Body of pancreas (tissue), 4 donors: ENCODE results near the gene GRIK4. TPM values are rescaled to one million over a fixed set of nuclear protein-coding genes. Genes with fewer than 3 reads are reported as not detected.
"Not testable (repeated sequence)": the region's sequence is repeated elsewhere in the genome, so short reads cannot be mapped to it uniquely, and the experiment has no call there.

Source experiments
- ATAC-seq: fragments of 150-250 bp; one replicate; pipeline ENCODE4 v1.9.1; 2016
- DNase-seq, 4 donors: peaks; one replicate each; pipeline ENCODE4 v3.0.0-alpha.2; 2019
- H3K27ac ChIP-seq, 4 donors: fragments of 200-600 bp; sonication (generic); 1 replicate in 3 of 4; 2 replicates in 1 of 4; pipeline versions ENCODE4 v1.5.1 to v1.6.1; 2016 to 2019; ENCODE audit warnings: mild to moderate bottlenecking in 1 of 4, mixed read lengths in 1 of 4, moderate library complexity in 1 of 4
- H3K27me3 ChIP-seq, 2 donors: fragments of 200-600 bp; sonication (generic); one replicate each; pipeline ENCODE4 v1.6.0; 2016; ENCODE audit warnings: mild to moderate bottlenecking in 1 of 2
- H3K36me3 ChIP-seq, 2 donors: fragments of 200-600 bp; sonication (generic); replicated peaks in 1 of 2; 2 replicates each; pipeline ENCODE4 v1.5.1; 2016; ENCODE audit warnings: low read depth in 2 of 2; ENCODE audit not compliant: insufficient read depth in 1 of 2
- H3K4me1 ChIP-seq: fragments of 200-600 bp; sonication (generic); one replicate; pipeline ENCODE4 v1.6.0; 2016
- H3K4me3 ChIP-seq, 2 donors: fragments of 200-600 bp; sonication (generic); 1 replicate in 1 of 2; 2 replicates in 1 of 2; pipeline ENCODE4 v1.5.1; 2016 to 2019
- H3K9me3 ChIP-seq, 3 donors: fragments of 200-600 bp; sonication (generic); 1 replicate in 2 of 3; 2 replicates in 1 of 3; pipeline ENCODE4 v1.5.1; 2016
- CTCF ChIP-seq, 7 experiments: fragments of 450-650 bp in 4 of 7; fragments of 200-600 bp in 3 of 7; sonication (generic) in 3 of 7; IDR thresholded peaks; one replicate each; pipeline ENCODE4 v1.5.1; 2016 to 2019; ENCODE audit warnings: antibody characterized with exemption in 7 of 7
- POLR2A ChIP-seq, 3 donors: fragments of 450-650 bp; IDR thresholded peaks; one replicate each; pipeline ENCODE4 v1.6.1; 2016; ENCODE audit warnings: antibody characterized with exemption in 3 of 3, mild to moderate bottlenecking in 2 of 3
- WGBS, 2 donors: methylation state at CpG; one replicate each; pipeline ENCODE4 v1.1.5; 2017; 5-methylcytosine and 5-hydroxymethylcytosine counted together
- intact Hi-C: fragments of 100-400 bp; cut with DNase I; formaldehyde crosslinking; loops from one replicate; pipeline ENCODE4 v1.15.1; 2023
- total RNA-seq, 2 donors: library from RNA; depleted of rRNA; stranded (reverse); fragments of >200 nt; gene quantifications; one replicate each; pipeline ENCODE4 v1.1.0, GENCODE V29; 2016

The GRIK4 gene
- total RNA-seq, 2 donors from 2014 or later: not detected

- TF ChIP-seq POLR2A (IDR thresholded peaks at IDR 0.05) (no peak), CTCF (IDR thresholded peaks at IDR 0.05) (no peak)
- intact Hi-C loops: no loop called here
- no peaks in the 10 kb centered on the region for H3K4me1 ChIP-seq
- H3K27me3 ChIP-seq: no peaks in the 10 kb centered on the region
- H3K27ac ChIP-seq: no peak overlapping the region
- H3K4me3 ChIP-seq: no peak overlapping the region
- peaks cover 0 to 4% (median 0%) of the 10 kb centered on the region in 3 donors for H3K9me3 ChIP-seq
- no peaks in the 10 kb centered on the region for H3K36me3 ChIP-seq
- ATAC-seq (no peak), DNase-seq (no peak)
- WGBS, 2 donors: 56 to 57% methylated on average over 6 of the region's 6 CpGs
These were observed 102.0 kb downstream of the GRIK4 start for GRCh38 chr11:120613264-120614226.

GRCh38 chr11:120615391-120615790 lies 103.8 kb downstream of the GRIK4 start:
- DNase-seq (no peak), ATAC-seq (no peak)
- peaks cover 0 to 9% (median 0%) of the 10 kb centered on the region in 3 donors for H3K9me3 ChIP-seq
- WGBS, 2 donors: 44 to 64% methylated on average over 2 of the region's 2 CpGs
- H3K4me3 ChIP-seq: no peak overlapping the region
- no peak overlapping the region for H3K27ac ChIP-seq
- no peak for TF ChIP-seq CTCF (IDR thresholded peaks at IDR 0.05)
- TF ChIP-seq POLR2A (IDR thresholded peaks at IDR 0.05): no peak
- H3K4me1 ChIP-seq: no peaks in the 10 kb centered on the region
- no peaks in the 10 kb centered on the region for H3K27me3 ChIP-seq
- intact Hi-C loops: no loop called here
- no peaks in the 10 kb centered on the region for H3K36me3 ChIP-seq

GRCh38 chr11:120618399-120618798 lies 106.9 kb downstream of the GRIK4 start:
- 91 to 94% methylated on average over 5 of the region's 5 CpGs for WGBS, 2 donors
- H3K36me3 ChIP-seq: no peaks in the 10 kb centered on the region
- no peak for TF ChIP-seq POLR2A (IDR thresholded peaks at IDR 0.05)
- TF ChIP-seq CTCF (IDR thresholded peaks at IDR 0.05): no peak
- peaks cover 0 to 9% (median 0%) of the 10 kb centered on the region in 3 donors for H3K9me3 ChIP-seq
- no peaks in the 10 kb centered on the region for H3K27me3 ChIP-seq
- DNase-seq (no peak), ATAC-seq (no peak)
- intact Hi-C loops: no loop called here
- H3K4me1 ChIP-seq: no peaks in the 10 kb centered on the region
- H3K27ac ChIP-seq: no peak overlapping the region
- no peak overlapping the region for H3K4me3 ChIP-seq

GRCh38 chr11:120622189-120622875 lies 110.8 kb downstream of the GRIK4 start:
- ATAC-seq (no peak), DNase-seq (no peak)
- intact Hi-C loops: no loop called here
- Histone ChIP-seq H3K4me1 (no peaks in the 10 kb centered on the region), H3K9me3 (peaks cover 0 to 9% (median 0%) of the 10 kb centered on the region in 3 donors), H3K27me3 (no peaks in the 10 kb centered on the region), H3K36me3 (no peaks in the 10 kb centered on the region), H3K27ac (no peak overlapping the region), H3K4me3 (no peak overlapping the region)
- TF ChIP-seq CTCF (IDR thresholded peaks at IDR 0.05): no peak
- TF ChIP-seq POLR2A (IDR thresholded peaks at IDR 0.05): no peak
- WGBS, 2 donors: 74 to 84% methylated on average over 7 of the region's 7 CpGs

- H3K36me3 ChIP-seq, H3K4me1 ChIP-seq, H3K27me3 ChIP-seq, DNase-seq, intact Hi-C loops, H3K4me3 ChIP-seq, H3K27ac ChIP-seq, ATAC-seq, H3K9me3 ChIP-seq: not testable (repeated sequence)
- 87 to 89% methylated on average over 12 of the region's 12 CpGs for WGBS, 2 donors
These were observed 113.4 kb downstream of the GRIK4 start for GRCh38 chr11:120624992-120625391.
